ENCODE measurements around the gene MTA2.
A peak's percentile ranks its signal among the peaks of the same experiment; 100 is the strongest.

Gene MTA2

GRCh38 chr11:62546929-62547625, 54.6 kb downstream of the MTA2 start:
- Histone ChIP-seq H3K27me3 (ENCODE audit: control insufficient read depth, insufficient read depth, low read length) (peaks cover 38% of the 10 kb centered on the region), H3K4me3 (ENCODE audit: low read length) (peak overlapping the region; percentile 59), H3K4me1 (ENCODE audit: control insufficient read depth, insufficient read depth, low read length) (peaks cover 1% of the 10 kb centered on the region; the same call in 1 of the 2 replicates), H3K36me3 (ENCODE audit: control insufficient read depth, insufficient read depth, low read length) (no peaks in the 10 kb centered on the region), H3K27ac (ENCODE audit: low read length) (no peak overlapping the region), H3K9me3 (ENCODE audit: control insufficient read depth, insufficient read depth, low read length) (no peaks in the 10 kb centered on the region)
- no CpG with 5 or more reads among the region's 40 CpGs for WGBS (ENCODE audit: insufficient coverage, insufficient read length)
- DNase-seq (ENCODE audit: low read depth, low spot score) = no peak

- peak within 1 kb of the TSS; percentile 59 for H3K4me3 ChIP-seq (ENCODE audit: low read length)
- no CpG with 5 or more reads among the region's 69 CpGs for WGBS (ENCODE audit: insufficient coverage, insufficient read length)
- H3K27ac ChIP-seq (ENCODE audit: low read length) = no peak within 1 kb of the TSS
- H3K9me3 ChIP-seq (ENCODE audit: control insufficient read depth, insufficient read depth, low read length) = no peaks in the 10 kb centered on the region
- no peak for DNase-seq (ENCODE audit: low read depth, low spot score)
- H3K4me1 ChIP-seq (ENCODE audit: control insufficient read depth, insufficient read depth, low read length) = 0 out of 2 replicates have a peak, but pooled peaks cover 1% of the 10 kb centered on the region
- peaks cover 38% of the 10 kb centered on the region for H3K27me3 ChIP-seq (ENCODE audit: control insufficient read depth, insufficient read depth, low read length)
- no peaks in the 10 kb centered on the region for H3K36me3 ChIP-seq (ENCODE audit: control insufficient read depth, insufficient read depth, low read length)
These were observed 55.3 kb downstream of the MTA2 start, which contains the start of gene AHNAK for GRCh38 chr11:62546244-62546928. AHNAK (minus strand) TSS chr11:62546806; CDS start chr11:62536098, 10,708 bp downstream.

GRCh38 chr11:62545437-62546243, 56.0 kb downstream of the MTA2 start:
- WGBS (ENCODE audit: insufficient coverage, insufficient read length) = no CpG with 5 or more reads among the region's 59 CpGs
- DNase-seq (ENCODE audit: low read depth, low spot score) = no peak
- H3K27ac ChIP-seq (ENCODE audit: low read length) = no peak overlapping the region
- no peaks in the 10 kb centered on the region for H3K36me3 ChIP-seq (ENCODE audit: control insufficient read depth, insufficient read depth, low read length)
- H3K4me3 ChIP-seq (ENCODE audit: low read length) = peak overlapping the region; percentile 59; the same call in 1 of the 2 replicates
- no peaks in the 10 kb centered on the region for H3K9me3 ChIP-seq (ENCODE audit: control insufficient read depth, insufficient read depth, low read length)
- H3K27me3 ChIP-seq (ENCODE audit: control insufficient read depth, insufficient read depth, low read length) = peaks cover 38% of the 10 kb centered on the region
- 0 out of 2 replicates have a peak, but pooled peaks cover 1% of the 10 kb centered on the region for H3K4me1 ChIP-seq (ENCODE audit: control insufficient read depth, insufficient read depth, low read length)

- WGBS (ENCODE audit: insufficient coverage, insufficient read length) = no CpG with 5 or more reads among the region's 32 CpGs
- no peak for DNase-seq (ENCODE audit: low read depth, low spot score)
- Histone ChIP-seq H3K36me3 (ENCODE audit: control insufficient read depth, insufficient read depth, low read length) (no peaks in the 10 kb centered on the region), H3K4me3 (ENCODE audit: low read length) (peak overlapping the region; percentile 59; the same call in 1 of the 2 replicates), H3K9me3 (ENCODE audit: control insufficient read depth, insufficient read depth, low read length) (no peaks in the 10 kb centered on the region), H3K27ac (ENCODE audit: low read length) (no peak overlapping the region), H3K27me3 (ENCODE audit: control insufficient read depth, insufficient read depth, low read length) (peaks cover 38% of the 10 kb centered on the region), H3K4me1 (ENCODE audit: control insufficient read depth, insufficient read depth, low read length) (0 out of 2 replicates have a peak, but pooled peaks cover 1% of the 10 kb centered on the region)
These were observed 56.9 kb downstream of the MTA2 start for GRCh38 chr11:62544581-62545436.

GRCh38 chr11:62543680-62544444, 57.8 kb downstream of the MTA2 start:
- no peak overlapping the region for H3K4me3 ChIP-seq (ENCODE audit: low read length)
- no peaks in the 10 kb centered on the region for H3K9me3 ChIP-seq (ENCODE audit: control insufficient read depth, insufficient read depth, low read length)
- no peak for DNase-seq (ENCODE audit: low read depth, low spot score)
- H3K27ac ChIP-seq (ENCODE audit: low read length) = no peak overlapping the region
- H3K36me3 ChIP-seq (ENCODE audit: control insufficient read depth, insufficient read depth, low read length) = no peaks in the 10 kb centered on the region
- 0 out of 2 replicates have a peak, but pooled peaks cover 1% of the 10 kb centered on the region for H3K4me1 ChIP-seq (ENCODE audit: control insufficient read depth, insufficient read depth, low read length)
- peaks cover 38% of the 10 kb centered on the region for H3K27me3 ChIP-seq (ENCODE audit: control insufficient read depth, insufficient read depth, low read length)
- no CpG with 5 or more reads among the region's 22 CpGs for WGBS (ENCODE audit: insufficient coverage, insufficient read length)

Data from iPS DF 6.9 (cell line).